HG02571 (cell line): ENCODE results near the gene FRMPD2.
"Not testable (repeated sequence)": the region's sequence is repeated elsewhere in the genome, so short reads cannot be mapped to it uniquely, and the experiment has no call there.

Source experiments
- ATAC-seq: cut with Tn5 transposase; IDR thresholded peaks from one replicate; pipeline ENCODE4 v1.9.1; 2021; ENCODE audit warnings: mild to moderate bottlenecking, moderate library complexity; ENCODE audit not compliant: unreplicated experiment

Gene FRMPD2

DNA sequence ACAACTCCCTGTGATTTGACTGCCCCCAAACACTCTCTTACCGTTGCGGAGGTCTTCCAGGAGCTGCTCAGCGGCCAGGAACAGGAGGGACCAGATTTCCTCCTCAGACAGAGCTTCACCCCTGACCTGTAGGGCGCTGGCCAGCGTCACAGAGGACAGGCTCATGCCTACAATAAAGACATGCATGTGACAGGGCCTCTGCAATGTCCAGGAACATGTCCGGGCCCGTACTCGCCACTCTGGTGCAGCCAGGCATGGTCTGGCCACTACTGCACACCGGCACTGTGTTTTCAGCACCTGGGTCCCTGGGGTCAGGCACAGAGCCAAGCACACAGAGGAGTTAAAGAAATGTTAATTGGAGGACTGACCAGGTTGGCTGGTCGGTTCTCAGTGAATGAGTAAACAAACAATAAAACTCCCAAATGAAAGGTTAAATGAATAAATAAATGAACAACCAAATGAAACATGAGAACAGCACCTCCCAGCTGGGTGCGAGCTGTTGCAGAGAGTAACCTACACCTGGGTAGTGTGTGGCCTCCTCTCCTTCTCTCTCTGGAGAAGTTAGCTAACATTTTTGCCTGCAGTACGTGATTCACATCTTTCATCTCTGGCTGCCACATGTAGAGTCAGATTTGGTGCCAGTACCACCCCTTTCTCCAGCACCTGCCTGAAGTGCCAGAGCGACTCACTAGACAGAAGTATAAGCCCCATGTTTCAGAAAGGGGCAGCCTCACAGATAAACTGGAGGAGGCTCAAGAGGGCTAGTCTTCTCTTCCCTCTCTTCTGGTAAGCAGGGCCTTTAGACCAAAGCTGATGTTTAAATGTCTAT lies 22.8 kb downstream of the FRMPD2 start:
- no peak for ATAC-seq

DNA sequence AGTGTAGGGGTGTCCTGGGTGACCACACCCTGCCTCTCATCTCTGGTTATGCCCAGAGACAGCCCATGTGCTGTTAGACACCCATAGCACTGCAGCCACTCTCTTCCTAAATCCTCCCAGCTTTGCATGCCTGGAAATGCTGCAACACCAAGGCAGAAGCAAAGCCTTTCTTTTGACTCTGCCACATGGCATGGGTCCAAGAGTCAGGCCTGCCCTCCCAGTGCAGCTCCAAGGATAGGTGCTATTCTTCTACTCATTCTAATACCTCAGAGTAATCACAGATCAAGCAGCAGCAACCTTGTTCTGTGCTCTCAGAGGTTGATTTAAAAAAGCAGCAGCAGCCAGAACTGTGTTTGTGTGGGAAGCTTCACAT lies 23.4 kb downstream of the FRMPD2 start:
- no peak for ATAC-seq

GRCh38 chr10:48249763-48250351 lies 24.6 kb downstream of the FRMPD2 start:
- no peak for ATAC-seq

- ATAC-seq, result no peak
These were observed 25.3 kb downstream of the FRMPD2 start for GRCh38 chr10:48249004-48249762.

DNA sequence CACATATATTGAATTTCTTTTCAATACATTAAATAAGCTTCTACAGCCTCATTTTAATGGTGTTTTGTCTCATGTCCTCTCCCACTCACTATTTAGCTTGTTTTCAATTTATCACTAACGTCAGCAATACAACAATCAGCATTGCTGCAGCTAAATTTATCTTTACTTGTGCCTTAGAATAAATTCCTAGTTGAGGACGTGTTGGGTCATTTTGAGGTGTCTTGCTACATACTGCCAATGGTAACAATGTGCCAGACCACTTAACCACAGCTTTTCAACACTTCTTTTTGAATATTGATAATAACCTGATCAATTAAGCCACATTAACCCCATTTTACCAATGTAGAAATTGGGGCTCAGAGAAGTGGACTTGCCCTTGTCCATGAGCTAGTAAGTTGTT lies 26.0 kb downstream of the FRMPD2 start:
- ATAC-seq, result no peak

DNA sequence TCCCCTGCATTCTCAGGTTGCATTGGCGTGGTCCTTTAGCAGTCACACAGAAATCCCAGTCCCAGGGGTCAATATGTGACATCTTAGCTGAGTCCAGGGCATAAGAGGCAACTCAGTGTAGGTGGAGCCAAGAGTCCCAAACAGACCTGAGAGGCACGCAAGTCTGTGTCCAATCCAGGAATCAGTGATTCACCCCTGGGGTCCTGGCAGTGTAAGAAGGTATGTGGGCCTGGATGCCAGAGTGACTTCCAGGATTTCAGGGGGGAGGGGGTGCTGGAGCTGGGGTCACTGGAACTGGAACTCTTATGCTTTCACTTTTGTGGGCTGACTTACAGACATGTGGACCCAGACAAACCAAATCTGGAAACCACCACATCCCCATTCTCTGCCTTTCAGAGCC lies 26.8 kb downstream of the FRMPD2 start:
- no peak for ATAC-seq

GRCh38 chr10:48246501-48246900 lies 28.0 kb downstream of the FRMPD2 start:
- no peak for ATAC-seq

DNA sequence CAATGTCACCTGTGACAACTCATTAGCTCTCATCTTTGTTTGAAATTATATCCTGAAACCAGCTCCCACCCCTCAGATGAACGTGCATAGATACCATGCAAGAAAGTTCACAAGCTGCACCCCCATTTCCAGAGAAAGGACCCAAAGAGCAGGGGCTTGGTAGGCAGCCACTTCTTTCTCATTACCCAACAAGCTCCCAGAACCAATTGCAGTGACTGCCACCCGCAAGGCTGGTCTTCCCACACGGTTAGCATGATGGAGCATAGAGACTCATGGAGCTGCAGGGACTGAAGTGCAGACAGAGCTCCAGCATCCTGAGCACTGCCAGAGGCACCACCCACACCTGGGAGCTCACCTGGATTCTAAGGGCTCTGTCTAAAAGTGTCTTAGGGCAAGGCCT lies 28.5 kb downstream of the FRMPD2 start:
- ATAC-seq, result no peak

GRCh38 chr10:48243921-48244320 lies 30.6 kb downstream of the FRMPD2 start:
- ATAC-seq, result not testable (repeated sequence)

DNA sequence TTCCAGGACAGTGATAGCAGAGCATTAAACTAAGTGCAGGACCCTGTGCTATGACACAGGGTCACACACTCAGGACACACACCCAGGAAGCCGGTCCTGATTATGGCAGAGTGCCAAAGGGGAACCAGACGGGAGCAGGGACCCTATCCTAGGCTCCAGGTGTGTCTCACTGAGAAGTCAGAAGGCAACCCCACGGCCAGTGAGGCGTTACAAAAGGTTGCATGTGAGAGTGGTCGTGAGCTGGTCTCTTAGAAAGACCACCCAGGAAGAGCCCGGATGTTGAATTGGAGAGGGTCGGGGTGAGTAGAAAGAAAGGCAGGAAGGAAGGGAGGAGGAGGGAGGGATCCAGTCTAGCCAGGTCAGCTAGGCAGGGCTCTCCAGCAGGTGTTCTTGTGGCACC lies 31.0 kb downstream of the FRMPD2 start:
- no peak for ATAC-seq

GRCh38 chr10:48242171-48242904 lies 32.2 kb downstream of the FRMPD2 start:
- no peak for ATAC-seq

GRCh38 chr10:48241332-48241731 lies 33.2 kb downstream of the FRMPD2 start:
- ATAC-seq, result no peak

DNA sequence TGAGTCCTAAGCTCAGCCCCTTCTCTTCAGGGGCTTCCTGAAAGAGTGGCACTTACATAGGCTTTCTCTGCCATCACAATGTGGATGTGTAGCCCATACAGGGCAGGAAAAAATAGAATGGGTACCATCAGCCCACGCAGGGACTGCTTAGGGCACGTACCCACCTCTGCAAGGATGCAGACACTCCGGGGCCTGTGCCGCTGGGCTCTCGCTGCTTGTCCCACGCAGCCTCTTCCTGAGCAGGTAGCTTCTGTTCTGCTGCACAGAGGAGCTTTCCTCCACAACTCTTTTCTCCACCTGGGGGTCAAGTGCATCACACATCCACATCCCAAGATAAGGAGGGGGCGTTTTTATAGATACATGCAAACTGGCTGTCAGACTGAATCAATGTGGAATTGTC lies 34.3 kb downstream of the FRMPD2 start:
- ATAC-seq, result no peak

GRCh38 chr10:48239618-48240017 lies 34.9 kb downstream of the FRMPD2 start:
- no peak for ATAC-seq

GRCh38 chr10:48238826-48239520 lies 35.5 kb downstream of the FRMPD2 start:
- ATAC-seq, result no peak

DNA sequence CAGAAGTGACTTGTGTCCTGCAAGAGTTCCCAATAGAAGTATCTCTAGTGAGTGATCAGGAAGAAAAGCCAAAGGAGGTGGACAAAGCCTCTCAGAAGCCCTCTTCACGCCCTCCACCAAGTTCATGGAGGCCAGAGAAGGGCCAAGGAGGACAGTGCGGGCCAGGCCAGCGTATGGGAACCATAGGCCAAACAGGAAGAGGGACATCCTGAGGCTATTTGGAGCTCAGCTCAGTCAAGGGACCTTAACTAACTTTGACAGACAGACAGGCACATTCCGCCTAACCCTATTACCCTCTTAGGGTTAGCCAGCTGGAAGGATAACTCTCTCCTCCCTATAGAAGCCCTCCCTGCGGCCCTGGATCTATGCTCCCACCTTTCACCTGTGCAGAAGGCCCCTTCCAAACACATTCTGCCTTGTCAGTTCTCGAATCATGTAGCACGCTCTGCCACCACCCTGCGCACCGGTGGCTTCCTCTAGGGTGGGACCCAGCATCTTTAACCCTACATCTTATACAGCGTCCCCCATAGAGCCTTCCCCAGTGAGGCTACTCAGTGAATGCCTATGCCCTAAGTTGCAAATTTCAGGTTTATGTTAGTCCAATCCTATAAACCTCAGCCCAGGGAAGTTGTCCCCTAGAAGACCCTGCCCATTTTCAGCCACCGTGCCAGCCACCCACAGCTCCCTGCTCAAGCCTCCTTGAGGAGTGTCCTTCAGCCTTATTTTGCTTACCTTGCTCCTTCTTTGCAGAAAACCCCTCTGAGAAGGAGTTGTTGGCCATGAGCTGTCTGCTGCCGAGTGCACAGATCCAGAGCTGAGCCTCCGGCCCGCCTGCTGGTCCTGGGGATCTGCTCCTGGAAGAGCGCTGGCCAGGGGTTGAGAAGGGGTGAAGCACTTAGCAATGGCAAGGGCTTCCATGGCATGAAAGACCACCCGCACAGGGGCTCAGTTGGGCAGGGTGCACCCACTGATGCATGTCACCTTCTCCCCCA lies 36.9 kb downstream of the FRMPD2 start:
- no peak for ATAC-seq

DNA sequence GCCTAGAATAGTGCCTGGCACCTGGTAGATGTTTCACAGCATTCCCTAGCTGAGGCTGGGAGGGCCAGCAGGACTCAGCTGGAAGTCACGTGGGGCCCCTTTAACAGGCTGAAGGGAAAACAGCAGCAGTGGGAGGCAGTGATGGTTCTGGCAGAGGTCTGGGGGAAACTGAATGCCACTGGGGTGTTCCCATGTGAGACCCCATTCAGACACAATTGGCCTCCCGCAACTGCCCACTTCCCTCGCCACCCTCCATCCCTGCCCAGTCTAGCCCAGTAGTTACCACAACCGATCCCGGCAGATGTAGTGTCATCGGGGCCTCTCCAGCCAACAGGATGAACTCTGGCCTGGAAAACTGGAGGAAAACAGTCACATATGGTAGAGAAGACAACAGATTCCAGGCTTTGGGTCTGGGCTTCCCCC lies 38.3 kb downstream of the FRMPD2 start:
- ATAC-seq, result no peak

DNA sequence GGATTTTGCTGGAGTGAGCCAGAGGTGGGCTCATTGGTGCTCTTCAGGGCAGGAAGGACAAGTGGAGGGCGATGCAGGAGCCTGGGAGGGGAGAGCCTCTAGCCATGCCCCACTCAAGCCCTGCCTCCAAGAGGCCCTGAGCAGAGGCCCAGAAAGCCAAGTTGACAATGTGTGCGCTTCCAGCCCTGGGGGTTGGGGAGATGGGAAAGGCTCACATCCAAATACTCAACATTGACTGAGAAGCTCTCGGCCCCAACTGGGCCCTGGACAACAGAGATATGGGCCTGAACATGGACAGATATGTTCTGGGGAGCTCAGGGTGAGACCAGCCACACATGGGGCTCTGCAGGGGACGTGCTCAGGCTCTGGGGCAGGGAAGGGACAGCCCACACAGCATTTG lies 39.0 kb downstream of the FRMPD2 start:
- ATAC-seq, result no peak

- ATAC-seq, result no peak
These were observed 39.7 kb downstream of the FRMPD2 start for GRCh38 chr10:48234787-48235186.
